Colonic mucosa (tissue), 4 donors: Measurements from ENCODE around the gene GPC5. TPM values are rescaled to one million over a fixed set of nuclear protein-coding genes. Genes with fewer than 3 reads are reported as not detected.

Experiments
- DNase-seq: peaks from one replicate; pipeline ENCODE4 v3.0.0-alpha.2; 2020
- H3K27ac ChIP-seq: fragments of 200-600 bp; one replicate; pipeline ENCODE4 v1.8.0; 2021
- H3K27me3 ChIP-seq: fragments of 200-600 bp; one replicate; pipeline ENCODE4 v1.8.0; 2021
- H3K36me3 ChIP-seq: fragments of 200-600 bp; one replicate; pipeline ENCODE4 v1.8.0; 2021
- H3K4me1 ChIP-seq: fragments of 200-600 bp; one replicate; pipeline ENCODE4 v1.8.0; 2021; ENCODE audit warnings: mild to moderate bottlenecking
- H3K4me3 ChIP-seq: fragments of 200-600 bp; one replicate; pipeline ENCODE4 v1.8.0; 2021
- H3K9ac ChIP-seq, 2 donors: one replicate each; pipeline ENCODE4 v1.7.0; 2013; ENCODE audit warnings: control low read depth in 2 of 2, low read depth in 2 of 2, low read length in 2 of 2
- H3K9me3 ChIP-seq: fragments of 200-600 bp; one replicate; pipeline ENCODE4 v1.8.0; 2021
- intact Hi-C: fragments of 100-400 bp; cut with DNase I; formaldehyde crosslinking; loops from one replicate; pipeline ENCODE4 v1.14.1; 2022
- total RNA-seq, 2 donors: library from RNA; stranded (reverse); fragmentation: NEBNext Ultra II Directional in 1 of 2; extraction: Animal tissue kit (Norgen Biotek cat#: 25700) in 1 of 2; gene quantifications; one replicate each; pipeline ENCODE4 v1.2.1, GENCODE V29; 2021
- TF ChIP-seq, protein P1 (sequence below): fragments of 200-600 bp; IDR thresholded peaks from one replicate; pipeline ENCODE4 v1.8.0; 2022; ENCODE audit warnings: antibody characterized with exemption, mild to moderate bottlenecking
- donor health status: healthy.
- donor health status: DM: no; HTN: no; CAD: no.
- donor health status: DM: no; HTN: no; CAD: no.

The GPC5 gene
- total RNA-seq, 2 donors from 2014 or later, result 0.42 TPM; not detected in 1

DNA sequence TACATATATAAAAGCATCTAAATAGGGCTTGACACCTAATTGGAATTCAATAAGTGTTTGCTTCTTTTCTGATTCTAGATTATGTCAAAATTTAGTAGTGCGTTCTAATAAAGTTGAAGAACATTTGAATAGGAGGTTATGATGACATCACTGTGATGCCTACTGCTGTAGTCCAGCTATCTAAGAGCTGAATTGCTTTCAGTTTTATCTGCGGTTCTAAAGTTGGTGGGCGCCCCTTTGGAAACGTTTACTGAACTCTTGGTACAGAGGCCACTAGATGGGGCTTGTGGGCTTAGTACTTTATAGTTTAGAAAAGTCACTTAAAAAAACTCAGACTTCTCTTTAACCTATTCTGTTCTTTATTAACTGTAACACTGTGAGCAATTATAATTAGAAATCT, 776.9 kb downstream of the GPC5 start:
- TF ChIP-seq, protein P1, sequence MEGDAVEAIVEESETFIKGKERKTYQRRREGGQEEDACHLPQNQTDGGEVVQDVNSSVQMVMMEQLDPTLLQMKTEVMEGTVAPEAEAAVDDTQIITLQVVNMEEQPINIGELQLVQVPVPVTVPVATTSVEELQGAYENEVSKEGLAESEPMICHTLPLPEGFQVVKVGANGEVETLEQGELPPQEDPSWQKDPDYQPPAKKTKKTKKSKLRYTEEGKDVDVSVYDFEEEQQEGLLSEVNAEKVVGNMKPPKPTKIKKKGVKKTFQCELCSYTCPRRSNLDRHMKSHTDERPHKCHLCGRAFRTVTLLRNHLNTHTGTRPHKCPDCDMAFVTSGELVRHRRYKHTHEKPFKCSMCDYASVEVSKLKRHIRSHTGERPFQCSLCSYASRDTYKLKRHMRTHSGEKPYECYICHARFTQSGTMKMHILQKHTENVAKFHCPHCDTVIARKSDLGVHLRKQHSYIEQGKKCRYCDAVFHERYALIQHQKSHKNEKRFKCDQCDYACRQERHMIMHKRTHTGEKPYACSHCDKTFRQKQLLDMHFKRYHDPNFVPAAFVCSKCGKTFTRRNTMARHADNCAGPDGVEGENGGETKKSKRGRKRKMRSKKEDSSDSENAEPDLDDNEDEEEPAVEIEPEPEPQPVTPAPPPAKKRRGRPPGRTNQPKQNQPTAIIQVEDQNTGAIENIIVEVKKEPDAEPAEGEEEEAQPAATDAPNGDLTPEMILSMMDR, result no peak

DNA sequence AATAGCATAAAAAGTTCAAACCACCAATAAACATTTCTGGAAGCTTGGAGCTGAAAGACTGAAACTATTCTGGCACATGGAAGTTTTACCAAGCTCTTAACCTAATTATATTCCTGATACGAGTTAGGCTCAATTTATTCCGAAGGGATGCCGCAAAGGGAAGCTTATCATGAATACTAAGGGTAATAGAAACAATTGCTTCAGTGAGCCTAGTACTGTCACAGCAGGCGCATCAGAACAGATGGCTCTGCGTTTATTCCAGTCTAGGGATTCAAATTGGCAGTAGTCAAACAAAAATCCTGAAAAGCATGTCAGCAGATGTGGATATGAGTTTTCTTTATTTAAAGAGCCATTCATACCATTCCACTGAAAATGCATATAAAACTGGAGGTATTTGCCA, 779.5 kb downstream of the GPC5 start:
- no peak for DNase-seq
- intact Hi-C loops, result no loop called here
- Histone ChIP-seq H3K4me3 (no peak overlapping the region), H3K27ac (no peak overlapping the region), H3K4me1 (no peaks in the 10 kb centered on the region), H3K9me3 (no peaks in the 10 kb centered on the region), H3K27me3 (no peaks in the 10 kb centered on the region), H3K36me3 (no peaks in the 10 kb centered on the region), H3K9ac (no peak overlapping the region)
- TF ChIP-seq, protein P1, result no peak

More for the DNA sequence above, 776.9 kb downstream of the GPC5 start:
- H3K27ac ChIP-seq, result no peak overlapping the region
- no peaks in the 10 kb centered on the region for H3K36me3 ChIP-seq
- H3K9me3 ChIP-seq, result no peaks in the 10 kb centered on the region
- no peaks in the 10 kb centered on the region for H3K4me1 ChIP-seq
- no peaks in the 10 kb centered on the region for H3K27me3 ChIP-seq
- peak; percentile 20 for DNase-seq
- intact Hi-C loops, result no loop called here
- no peak overlapping the region for H3K4me3 ChIP-seq
- no peak overlapping the region for H3K9ac ChIP-seq

DNA sequence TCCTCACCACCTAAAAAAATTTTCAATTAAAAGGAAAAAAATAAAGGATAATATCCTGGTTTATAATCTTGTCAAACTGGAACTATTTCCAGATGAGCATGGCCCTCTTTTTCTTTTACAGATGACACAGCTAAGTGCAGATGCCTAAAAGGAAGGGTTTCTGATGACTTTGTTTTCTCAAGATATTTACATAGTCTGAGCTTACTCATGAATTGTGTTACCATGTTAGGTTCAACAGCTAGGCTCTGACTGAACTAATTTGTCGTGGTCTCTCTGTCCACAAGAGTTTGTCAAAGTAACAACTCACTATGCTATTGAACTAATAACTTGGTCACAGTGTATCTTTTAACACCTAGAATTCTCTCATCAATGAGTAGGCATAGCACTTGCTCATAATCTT, 780.8 kb downstream of the GPC5 start:
- H3K4me3 ChIP-seq, result no peak overlapping the region
- no peak overlapping the region for H3K9ac ChIP-seq
- no peaks in the 10 kb centered on the region for H3K9me3 ChIP-seq
- no peaks in the 10 kb centered on the region for H3K27me3 ChIP-seq
- TF ChIP-seq, protein P1, result no peak
- DNase-seq, result no peak
- intact Hi-C loops, result no loop called here
- no peaks in the 10 kb centered on the region for H3K4me1 ChIP-seq
- no peak overlapping the region for H3K27ac ChIP-seq
- H3K36me3 ChIP-seq, result no peaks in the 10 kb centered on the region

DNA sequence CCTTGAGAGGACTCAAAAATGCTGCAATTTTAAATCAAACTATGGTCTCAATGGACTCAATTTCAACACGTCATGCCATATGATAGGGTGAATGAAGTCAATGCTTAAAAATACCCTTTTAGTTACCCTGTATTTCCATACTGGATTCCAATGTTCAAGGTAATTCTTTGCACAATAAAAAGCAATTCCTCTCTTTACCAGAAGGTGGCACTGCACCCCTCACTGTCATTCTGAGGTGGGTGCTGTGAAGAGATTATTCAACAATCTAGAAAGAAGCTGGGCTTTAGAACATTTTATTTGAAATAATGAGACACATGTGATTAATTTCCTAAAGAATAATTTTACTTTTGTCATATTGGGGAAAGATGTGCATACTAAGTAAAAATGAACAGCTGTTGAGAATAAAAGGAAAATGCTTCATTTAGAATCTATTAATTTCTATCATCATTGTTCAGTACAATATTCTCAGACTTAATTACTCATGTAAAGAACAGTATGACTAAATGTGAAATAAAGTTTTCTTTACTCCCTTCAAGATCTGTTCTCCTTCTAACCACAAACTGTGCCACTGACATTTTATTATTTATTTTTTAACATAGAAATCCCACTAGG, 789.1 kb downstream of the GPC5 start:
- no peak overlapping the region for H3K4me3 ChIP-seq
- peak; percentile 28 for DNase-seq
- intact Hi-C loops, result loop anchor here (5.0 kb wide), 1 partner anchor 170 kb away; no protein-coding TSS in a partner anchor
- no peak overlapping the region for H3K27ac ChIP-seq
- H3K9ac ChIP-seq, result no peak overlapping the region
- TF ChIP-seq, protein P1, result peak; percentile 92
- no peaks in the 10 kb centered on the region for H3K4me1 ChIP-seq
- no peaks in the 10 kb centered on the region for H3K36me3 ChIP-seq
- no peaks in the 10 kb centered on the region for H3K9me3 ChIP-seq
- no peaks in the 10 kb centered on the region for H3K27me3 ChIP-seq

DNA sequence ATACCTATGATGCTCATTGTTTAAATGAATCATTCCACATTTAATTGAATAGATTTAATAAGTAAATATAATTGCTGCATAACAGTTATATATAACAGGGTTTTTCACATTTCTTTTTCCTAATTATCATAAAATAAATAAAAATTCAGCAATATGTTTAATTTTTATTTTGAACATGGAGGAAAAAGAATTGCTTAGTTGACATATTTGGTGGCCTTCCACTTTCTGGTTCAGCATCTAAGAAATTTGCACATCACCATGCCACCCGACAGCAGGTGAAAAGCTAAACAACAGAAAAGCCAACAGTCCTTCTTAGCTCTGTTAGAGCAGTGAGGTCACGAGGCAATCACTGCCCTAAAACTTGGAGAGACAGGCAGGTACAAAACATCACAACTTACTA, 790.2 kb downstream of the GPC5 start:
- DNase-seq, result no peak

More for the DNA sequence above, 790.2 kb downstream of the GPC5 start:
- Histone ChIP-seq H3K4me3 (no peak overlapping the region), H3K4me1 (no peaks in the 10 kb centered on the region), H3K27me3 (no peaks in the 10 kb centered on the region), H3K36me3 (no peaks in the 10 kb centered on the region), H3K9me3 (no peaks in the 10 kb centered on the region), H3K9ac (no peak overlapping the region), H3K27ac (no peak overlapping the region)
- TF ChIP-seq, protein P1, result no peak
- intact Hi-C loops, result loop anchor here (5.0 kb wide), 1 partner anchor 169 kb away; no protein-coding TSS in a partner anchor
